ENCODE measurements around the gene TMEM256. TPM values are rescaled to one million over a fixed set of nuclear protein-coding genes. Genes with fewer than 3 reads are reported as not detected.

Gene TMEM256
- total and polyA plus RNA-seq, 2 donors (not counting 3 experiments of a cell fraction or from before 2014, with no cell fraction given): 67.4 to 148 TPM

DNA sequence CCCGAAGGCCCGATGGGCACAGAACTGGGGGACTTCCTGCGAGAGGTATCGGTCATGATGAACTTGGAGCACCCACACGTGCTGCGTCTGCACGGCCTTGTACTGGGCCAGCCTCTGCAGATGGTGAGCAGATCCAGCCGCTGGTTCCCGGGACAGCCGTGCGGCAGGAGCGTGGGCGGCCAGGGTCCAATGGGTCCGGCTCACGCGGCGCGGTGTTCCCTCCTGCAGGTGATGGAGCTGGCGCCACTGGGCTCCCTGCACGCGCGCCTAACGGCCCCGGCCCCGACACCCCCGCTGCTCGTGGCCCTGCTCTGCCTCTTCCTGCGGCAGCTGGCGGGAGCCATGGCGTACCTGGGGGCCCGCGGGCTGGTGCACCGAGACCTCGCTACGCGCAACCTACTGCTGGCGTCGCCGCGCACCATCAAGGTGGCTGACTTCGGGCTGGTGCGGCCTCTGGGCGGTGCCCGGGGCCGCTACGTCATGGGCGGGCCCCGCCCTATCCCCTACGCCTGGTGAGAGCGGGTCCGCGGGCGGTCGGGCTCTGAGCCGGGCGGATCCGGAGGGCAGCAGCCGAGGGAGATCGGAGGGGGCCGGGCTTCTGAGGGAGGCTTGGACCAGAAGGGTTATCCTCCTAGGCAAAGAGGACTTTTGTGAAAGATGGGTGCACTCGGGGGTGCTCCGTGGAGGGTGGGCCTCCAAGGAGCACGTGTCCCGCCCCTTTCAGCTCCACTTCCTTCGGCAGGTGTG lies 20.0 kb downstream of the TMEM256 start:
- BruUV-seq (replicated peaks): no TSS peak
- H3K79me2 ChIP-seq (ENCODE audit: control insufficient read depth, insufficient read depth, low read length): no peaks in the 10 kb centered on the region
- H4K20me1 ChIP-seq (replicated peaks; ENCODE audit: control insufficient read depth, extremely low read depth, insufficient read depth, low read length): no peaks in the 10 kb centered on the region
- TF ChIP-seq, protein P1, sequence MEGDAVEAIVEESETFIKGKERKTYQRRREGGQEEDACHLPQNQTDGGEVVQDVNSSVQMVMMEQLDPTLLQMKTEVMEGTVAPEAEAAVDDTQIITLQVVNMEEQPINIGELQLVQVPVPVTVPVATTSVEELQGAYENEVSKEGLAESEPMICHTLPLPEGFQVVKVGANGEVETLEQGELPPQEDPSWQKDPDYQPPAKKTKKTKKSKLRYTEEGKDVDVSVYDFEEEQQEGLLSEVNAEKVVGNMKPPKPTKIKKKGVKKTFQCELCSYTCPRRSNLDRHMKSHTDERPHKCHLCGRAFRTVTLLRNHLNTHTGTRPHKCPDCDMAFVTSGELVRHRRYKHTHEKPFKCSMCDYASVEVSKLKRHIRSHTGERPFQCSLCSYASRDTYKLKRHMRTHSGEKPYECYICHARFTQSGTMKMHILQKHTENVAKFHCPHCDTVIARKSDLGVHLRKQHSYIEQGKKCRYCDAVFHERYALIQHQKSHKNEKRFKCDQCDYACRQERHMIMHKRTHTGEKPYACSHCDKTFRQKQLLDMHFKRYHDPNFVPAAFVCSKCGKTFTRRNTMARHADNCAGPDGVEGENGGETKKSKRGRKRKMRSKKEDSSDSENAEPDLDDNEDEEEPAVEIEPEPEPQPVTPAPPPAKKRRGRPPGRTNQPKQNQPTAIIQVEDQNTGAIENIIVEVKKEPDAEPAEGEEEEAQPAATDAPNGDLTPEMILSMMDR (IDR thresholded peaks at IDR 0.05; ENCODE audit: extremely low read depth in 1 of 2, insufficient read depth in 1 of 2, low read depth in 1 of 2, low read length in 2 of 2): no peak
- TF ChIP-seq POLR2A (IDR thresholded peaks at IDR 0.05; ENCODE audit: low read depth, low read length): peak; percentile 6
- no peaks in the 10 kb centered on the region for H3K9me1 ChIP-seq (replicated peaks; ENCODE audit: control insufficient read depth, extremely low read depth, insufficient read depth, low read length)
- ChIA-PET POLR2A (no interaction called here), CTCF (interaction anchor here (1.0 to 1.7 kb wide), 4 partner anchors 14 to 53 kb away, joined by 3 to 7 read pairs (median 4); partner anchors contain the start of gene TMEM256)
- H3K27ac ChIP-seq (ENCODE audit: insufficient read depth, low read depth, low read length): no peak overlapping the region
- H3K9me3 ChIP-seq (replicated peaks; ENCODE audit: control insufficient read depth, insufficient read depth, low read length): no peaks in the 10 kb centered on the region
- dilution Hi-C loops (cut with MboI; ENCODE audit: extremely low pct_ligation_motif_present, low sequenced_read_pairs): no loop called here
- DNase-seq (ENCODE audit: low read depth, low spot score): peak; percentile 39
- H3K4me1 ChIP-seq (ENCODE audit: control insufficient read depth, extremely low read depth, insufficient read depth, low read length): peaks cover 5% of the 10 kb centered on the region
- FAIRE-seq: peak; percentile 48
- intact Hi-C loops (cut with micrococcal nuclease): no loop called here
- peaks cover 0 to 3% of the 10 kb centered on the region in 2 experiments for H3K36me3 ChIP-seq (ENCODE audit: control insufficient read depth in 2 of 2, extremely low read depth in 1 of 2, insufficient read depth in 2 of 2, low read length in 2 of 2)
- H3K4me3 ChIP-seq (replicated peaks in 1 of 3; ENCODE audit: insufficient read depth in 1 of 3, low read depth in 1 of 3, low read length in 3 of 3): peak overlapping the region; percentile 17 to 35 (median 34)
- peak overlapping the region; percentile 39 for H3K4me2 ChIP-seq (ENCODE audit: insufficient read depth, low read length)
- no peak overlapping the region for H3K9ac ChIP-seq (replicated peaks; ENCODE audit: extremely low read depth, insufficient read depth, low read length)
- H3K27me3 ChIP-seq (ENCODE audit: control insufficient read depth in 2 of 2, insufficient read depth in 2 of 2, low read length in 2 of 2): peaks cover 25 to 33% of the 10 kb centered on the region in 2 experiments
- peak overlapping the region; percentile 60 for H2AFZ ChIP-seq (ENCODE audit: low read depth, low read length)

DNA sequence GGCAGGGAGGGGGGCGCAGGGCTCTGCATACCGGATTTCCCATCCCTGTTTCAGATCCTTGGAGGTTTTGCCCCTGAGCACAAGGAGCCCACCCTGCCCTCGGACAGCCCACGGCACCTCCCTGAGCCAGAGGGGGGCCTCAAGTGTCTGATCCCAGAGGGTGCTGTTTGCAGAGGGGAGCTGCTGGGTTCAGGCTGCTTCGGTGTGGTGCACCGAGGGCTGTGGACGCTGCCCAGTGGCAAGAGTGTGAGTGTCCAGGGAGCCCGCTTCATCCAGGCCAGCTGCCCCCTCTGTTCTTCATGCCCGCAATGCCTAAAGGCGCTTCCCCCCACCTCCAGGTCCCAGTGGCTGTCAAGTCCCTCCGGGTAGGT lies 20.5 kb downstream of the TMEM256 start:
- Histone ChIP-seq H3K9me3 (replicated peaks; ENCODE audit: control insufficient read depth, insufficient read depth, low read length) (no peaks in the 10 kb centered on the region), H3K27me3 (ENCODE audit: control insufficient read depth in 2 of 2, insufficient read depth in 2 of 2, low read length in 2 of 2) (peaks cover 25 to 33% of the 10 kb centered on the region in 2 experiments), H3K36me3 (ENCODE audit: control insufficient read depth in 2 of 2, extremely low read depth in 1 of 2, insufficient read depth in 2 of 2, low read length in 2 of 2) (no peaks in the 10 kb centered on the region), H3K27ac (ENCODE audit: insufficient read depth, low read depth, low read length) (no peak overlapping the region), H3K4me1 (ENCODE audit: control insufficient read depth, extremely low read depth, insufficient read depth, low read length) (peaks cover 5% of the 10 kb centered on the region), H3K9me1 (replicated peaks; ENCODE audit: control insufficient read depth, extremely low read depth, insufficient read depth, low read length) (no peaks in the 10 kb centered on the region), H3K79me2 (ENCODE audit: control insufficient read depth, insufficient read depth, low read length) (no peaks in the 10 kb centered on the region), H3K4me3 (replicated peaks in 1 of 3; ENCODE audit: insufficient read depth in 1 of 3, low read depth in 1 of 3, low read length in 3 of 3) (no peak overlapping the region), H2AFZ (ENCODE audit: low read depth, low read length) (no peak overlapping the region), H3K9ac (replicated peaks; ENCODE audit: extremely low read depth, insufficient read depth, low read length) (no peak overlapping the region), H3K4me2 (ENCODE audit: insufficient read depth, low read length) (no peak overlapping the region), H4K20me1 (replicated peaks; ENCODE audit: control insufficient read depth, extremely low read depth, insufficient read depth, low read length) (no peaks in the 10 kb centered on the region)
- DNase-seq (ENCODE audit: low read depth, low spot score) (no peak), FAIRE-seq (no peak)
- CTCF ChIA-PET: interaction anchor here (1.3 kb wide), 1 partner anchor 21 kb away, joined by 3 read pairs; the partner anchor contains the start of gene TMEM256
- no TSS peak for BruUV-seq (replicated peaks)
- TF ChIP-seq, protein P2, sequence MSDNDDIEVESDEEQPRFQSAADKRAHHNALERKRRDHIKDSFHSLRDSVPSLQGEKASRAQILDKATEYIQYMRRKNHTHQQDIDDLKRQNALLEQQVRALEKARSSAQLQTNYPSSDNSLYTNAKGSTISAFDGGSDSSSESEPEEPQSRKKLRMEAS (IDR thresholded peaks at IDR 0.05; ENCODE audit: insufficient read depth, insufficient read length): no peak
- TF ChIP-seq POLR2A (IDR thresholded peaks at IDR 0.05; ENCODE audit: low read depth, low read length) (no peak), EZH2 (IDR thresholded peaks at IDR 0.05; ENCODE audit: borderline replicate concordance, low read depth, low read length, severe bottlenecking) (no peak), FOS (IDR thresholded peaks at IDR 0.05; ENCODE audit: borderline replicate concordance, insufficient read depth, low read length) (no peak), GATA2 (IDR thresholded peaks at IDR 0.05; ENCODE audit: insufficient read depth, insufficient read length, low read depth, low read length) (no peak), POLR2AphosphoS5 (IDR thresholded peaks at IDR 0.05; ENCODE audit: insufficient read depth, low read depth, low read length) (no peak), MYC (IDR thresholded peaks at IDR 0.05; ENCODE audit: low read depth, low read length) (no peak), JUN (IDR thresholded peaks at IDR 0.05; ENCODE audit: borderline replicate concordance, insufficient read depth, insufficient read length, low read depth) (no peak)
- TF ChIP-seq, protein P1 (IDR thresholded peaks at IDR 0.05; ENCODE audit: extremely low read depth in 1 of 2, insufficient read depth in 1 of 2, low read depth in 1 of 2, low read length in 2 of 2): no peak
- POLR2A ChIA-PET: no interaction called here
- intact Hi-C loops (cut with micrococcal nuclease) (no loop called here), dilution Hi-C loops (cut with MboI; ENCODE audit: extremely low pct_ligation_motif_present, low sequenced_read_pairs) (no loop called here)

Measured in endothelial cell of umbilical vein (primary cell).